AG04449 (cell line): ENCODE data around the gene RGS13.

Experiments
- CTCF ChIA-PET: fragments of 350-600 bp; formaldehyde crosslinking; extraction: SDS; loops from one replicate; lab custom pipeline; 2021; ENCODE audit warnings: antibody characterized with exemption; lab: Yijun Ruan, JAX
- POLR2A ChIA-PET: fragments of 400-600, 350-600 bp; formaldehyde crosslinking; extraction: SDS; loops from one replicate; lab custom pipeline; 2020; ENCODE audit warnings: antibody characterized with exemption, inconsistent platforms; lab: Yijun Ruan, JAX
- DNase-seq: peaks from one replicate; pipeline ENCODE4 v3.0.0-alpha.2; 2010; ENCODE audit warnings: low read depth, low spot score
- H3K4me3 ChIP-seq: 2 replicates; pipeline ENCODE4 v1.5.1; 2011; ENCODE audit warnings: low read depth, mild to moderate bottlenecking, control low read depth, low read length
- CTCF ChIP-seq: IDR thresholded peaks from one replicate; pipeline ENCODE4 v1.5.1; 2011; ENCODE audit warnings: mild to moderate bottlenecking, moderate library complexity, low read length, control low read depth, inconsistent platforms; ENCODE audit not compliant: insufficient read depth; ENCODE audit errors: missing control alignments

Gene RGS13

GRCh38 chr1:192633533-192634253 is 2.3 kb upstream of the RGS13 start:
- ChIA-PET POLR2A (no interaction called here), CTCF (interaction anchor here (0.6 to 1.5 kb wide), 2 partner anchors 20 to 386 kb away, joined by 3 read pairs; no protein-coding TSS in a partner anchor)
- no peak overlapping the region for H3K4me3 ChIP-seq
- no peak for TF ChIP-seq CTCF
- DNase-seq: no peak

- CTCF ChIA-PET: no interaction called here
- H3K4me3 ChIP-seq: no peak overlapping the region
- no peak for DNase-seq
- POLR2A ChIA-PET: no interaction called here
- no peak for TF ChIP-seq CTCF
Observed at GRCh38 chr1:192635041-192635440, 906 bp upstream of the RGS13 start.

GRCh38 chr1:192639607-192640368 is 3.8 kb downstream of the RGS13 start:
- CTCF ChIA-PET: interaction anchor here (0.9 to 1.4 kb wide), 4 partner anchors 9 to 166 kb away, joined by 3 read pairs; no protein-coding TSS in a partner anchor
- POLR2A ChIA-PET: interaction anchor here (0.5 kb wide), 1 partner anchor 173 kb away, joined by 3 read pairs; no protein-coding TSS in a partner anchor

GRCh38 chr1:192652159-192652558 is 16.2 kb downstream of the RGS13 start:
- ChIA-PET POLR2A (no interaction called here), CTCF (no interaction called here)
- no peak for DNase-seq
- no peak for TF ChIP-seq CTCF
- H3K4me3 ChIP-seq: no peak overlapping the region

More at GRCh38 chr1:192639607-192640368, 3.8 kb downstream of the RGS13 start:
- DNase-seq: no peak
- TF ChIP-seq CTCF: no peak
- H3K4me3 ChIP-seq: no peak overlapping the region

- CTCF ChIA-PET: no interaction called here
- no peak for TF ChIP-seq CTCF
- no peak overlapping the region for H3K4me3 ChIP-seq
- POLR2A ChIA-PET: no interaction called here
- DNase-seq: no peak
Observed at GRCh38 chr1:192654120-192654519, 18.2 kb downstream of the RGS13 start.

GRCh38 chr1:192654591-192655251 is 18.8 kb downstream of the RGS13 start:
- POLR2A ChIA-PET: no interaction called here
- CTCF ChIA-PET: no interaction called here
- H3K4me3 ChIP-seq: no peak overlapping the region
- no peak for TF ChIP-seq CTCF
- no peak for DNase-seq
